ENCODE measurements around the gene HPCAL4.

- TF ChIP-seq PATZ1 (tag by site-specific recombination; IDR thresholded peaks at IDR 0.05) (0 out of 2 replicates have a peak, but pooled peaks have one; percentile 27), ZNF121 (tag by site-specific recombination; IDR thresholded peaks at IDR 0.05) (no peak), BCL11A (tag by site-specific recombination; IDR thresholded peaks at IDR 0.05; ENCODE audit: low read depth) (no peak), ZNF362 (tag by site-specific recombination; IDR thresholded peaks at IDR 0.05) (no peak), ZNF558 (tag by site-specific recombination; IDR thresholded peaks at IDR 0.05) (no peak), ZNF416 (tag by site-specific recombination; IDR thresholded peaks at IDR 0.05) (no peak), ZBTB8A (tag by site-specific recombination; IDR thresholded peaks at IDR 0.05) (peak; percentile 46), YY1 (tag by site-specific recombination; IDR thresholded peaks at IDR 0.05) (no peak), PRDM10 (tag by site-specific recombination; IDR thresholded peaks at IDR 0.05) (no peak)
These were observed 19.3 kb downstream of the HPCAL4 start, which contains the start of gene NT5C1A for GRCh38 chr1:39671793-39672550.

Measured in HEK293 (cell line).